GM18870 (cell line): ENCODE data around the gene ADIPOR2.
"Not testable (repeated sequence)": the region's sequence is repeated elsewhere in the genome, so short reads cannot be mapped to it uniquely, and the experiment has no call there.

Experiments used
- ATAC-seq: cut with Tn5 transposase; IDR thresholded peaks from one replicate; pipeline ENCODE4 v1.9.1; 2021; ENCODE audit warnings: moderate library complexity; ENCODE audit not compliant: unreplicated experiment

Gene ADIPOR2

DNA sequence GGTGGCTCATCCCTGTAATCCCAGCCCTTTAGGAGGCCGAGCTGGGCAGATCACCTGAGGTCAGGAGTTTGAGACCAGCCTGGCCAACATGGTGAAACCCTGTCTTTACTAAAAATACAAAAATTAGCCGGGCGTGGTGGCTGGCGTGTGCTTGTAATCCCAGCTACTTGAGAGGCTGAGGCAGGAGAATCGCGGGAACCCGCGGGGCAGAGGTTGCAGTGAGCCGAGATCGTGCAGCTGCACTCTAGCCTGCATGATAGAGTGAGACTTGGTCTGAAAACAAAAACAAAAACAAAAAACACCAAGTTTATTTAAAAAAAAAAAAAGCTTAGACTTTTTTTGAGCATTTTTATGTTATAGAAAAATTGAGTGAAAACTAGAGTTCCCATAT lies 40.8 kb downstream of the ADIPOR2 start:
- ATAC-seq = not testable (repeated sequence)

DNA sequence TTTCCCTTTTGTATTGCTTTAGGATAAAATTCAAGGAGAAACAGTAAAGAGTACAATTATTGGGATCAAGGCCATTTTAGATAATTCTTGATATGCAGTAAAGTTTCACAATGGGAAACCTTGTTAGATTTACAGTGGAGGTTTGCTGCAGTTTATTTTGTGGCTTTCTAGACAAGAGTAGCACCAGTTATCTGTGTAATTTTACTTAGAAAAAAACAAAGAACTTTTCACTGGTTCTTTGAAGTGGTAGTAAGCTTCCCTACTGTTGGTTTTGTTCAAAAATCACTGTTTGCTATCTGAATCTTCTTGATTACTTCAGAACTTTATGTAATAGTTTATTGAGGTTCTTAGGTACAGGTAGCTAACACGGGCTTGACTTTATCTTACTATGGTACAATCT lies 42.0 kb downstream of the ADIPOR2 start:
- no peak for ATAC-seq

DNA sequence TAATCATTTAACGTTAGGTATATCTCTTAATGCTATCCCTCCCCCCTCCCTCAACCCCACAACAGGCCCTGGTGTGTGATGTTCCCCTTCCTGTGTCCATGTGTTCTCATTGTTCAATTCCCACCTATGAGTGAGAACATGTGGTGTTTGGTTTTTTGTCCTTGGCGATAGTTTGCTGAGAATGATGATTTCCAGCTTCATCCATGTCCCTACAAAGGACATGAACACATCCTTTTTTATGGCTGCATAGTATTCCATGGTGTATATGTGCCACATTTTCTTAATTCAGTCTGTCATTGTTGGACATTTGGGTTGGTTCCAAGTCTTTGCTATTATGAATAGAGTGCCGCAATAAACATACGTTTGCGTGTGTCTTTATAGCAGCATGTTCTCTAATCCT lies 42.8 kb downstream of the ADIPOR2 start:
- not testable (repeated sequence) for ATAC-seq

DNA sequence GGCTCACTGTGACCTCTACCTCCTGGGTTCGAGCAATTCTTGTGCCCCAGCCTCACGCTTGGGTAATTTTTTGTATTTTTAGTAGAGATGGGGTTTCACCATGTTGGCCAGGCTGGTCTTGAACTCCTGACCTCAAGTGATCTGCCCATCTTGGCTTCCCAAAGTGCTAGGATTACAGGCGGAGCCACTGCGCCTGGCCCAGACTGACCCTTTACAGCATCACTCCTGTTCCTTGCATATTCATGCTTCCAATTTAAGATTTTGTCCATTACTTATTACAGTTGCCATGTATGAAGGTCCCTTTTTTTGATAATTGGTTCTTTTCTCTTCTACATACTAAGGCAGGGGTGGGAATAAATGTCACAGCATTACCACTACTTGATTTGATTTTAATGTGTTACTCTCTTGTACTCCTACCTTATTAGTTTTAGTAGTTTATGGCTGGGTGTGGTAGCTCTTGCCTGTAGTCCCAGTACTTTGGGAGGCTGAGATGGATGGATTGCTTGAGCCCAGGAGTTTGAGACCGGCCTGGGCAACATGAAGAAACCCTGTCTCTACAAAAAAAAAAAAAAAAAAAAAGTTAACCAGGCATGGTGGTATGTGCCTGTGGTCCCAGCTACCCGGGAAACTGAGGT lies 46.9 kb downstream of the ADIPOR2 start:
- no peak for ATAC-seq

DNA sequence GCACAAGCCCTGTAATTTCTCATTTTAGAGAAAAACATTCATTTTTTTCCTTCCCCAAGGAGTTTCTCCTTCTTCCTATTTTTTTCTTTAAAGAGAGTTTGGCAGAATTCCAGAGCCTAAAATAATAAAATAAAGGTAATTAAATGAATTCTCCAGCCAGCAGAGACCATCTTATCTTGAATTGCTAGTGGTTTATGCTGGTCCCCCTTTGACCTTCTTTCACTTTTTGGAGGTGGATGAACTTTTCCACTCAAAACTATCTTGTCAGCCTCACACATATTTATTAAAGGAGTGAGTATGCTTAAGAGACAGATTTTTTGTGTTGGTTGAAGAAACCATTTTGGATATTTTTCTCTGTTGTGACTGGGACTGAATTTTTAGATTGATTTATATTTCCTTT lies 47.6 kb downstream of the ADIPOR2 start:
- no peak for ATAC-seq

DNA sequence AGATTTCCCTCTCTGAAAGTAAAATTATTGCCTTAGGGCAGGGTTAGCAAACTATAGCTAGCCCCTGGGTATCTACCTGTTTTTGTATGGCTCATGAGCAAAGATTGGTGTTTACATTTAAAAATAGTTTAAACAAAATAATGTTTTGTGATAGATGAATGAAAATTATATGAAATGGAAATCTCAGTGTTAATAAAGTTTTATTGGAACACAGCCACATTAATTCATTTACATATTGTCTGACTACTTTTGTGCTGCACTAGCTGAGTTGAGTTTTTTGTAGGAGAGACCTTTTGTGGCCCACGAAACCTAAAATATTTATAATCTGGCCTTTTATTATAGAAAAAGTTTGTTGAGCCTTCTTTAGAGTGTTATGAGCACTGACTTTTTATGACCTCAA lies 48.5 kb downstream of the ADIPOR2 start:
- no peak for ATAC-seq

DNA sequence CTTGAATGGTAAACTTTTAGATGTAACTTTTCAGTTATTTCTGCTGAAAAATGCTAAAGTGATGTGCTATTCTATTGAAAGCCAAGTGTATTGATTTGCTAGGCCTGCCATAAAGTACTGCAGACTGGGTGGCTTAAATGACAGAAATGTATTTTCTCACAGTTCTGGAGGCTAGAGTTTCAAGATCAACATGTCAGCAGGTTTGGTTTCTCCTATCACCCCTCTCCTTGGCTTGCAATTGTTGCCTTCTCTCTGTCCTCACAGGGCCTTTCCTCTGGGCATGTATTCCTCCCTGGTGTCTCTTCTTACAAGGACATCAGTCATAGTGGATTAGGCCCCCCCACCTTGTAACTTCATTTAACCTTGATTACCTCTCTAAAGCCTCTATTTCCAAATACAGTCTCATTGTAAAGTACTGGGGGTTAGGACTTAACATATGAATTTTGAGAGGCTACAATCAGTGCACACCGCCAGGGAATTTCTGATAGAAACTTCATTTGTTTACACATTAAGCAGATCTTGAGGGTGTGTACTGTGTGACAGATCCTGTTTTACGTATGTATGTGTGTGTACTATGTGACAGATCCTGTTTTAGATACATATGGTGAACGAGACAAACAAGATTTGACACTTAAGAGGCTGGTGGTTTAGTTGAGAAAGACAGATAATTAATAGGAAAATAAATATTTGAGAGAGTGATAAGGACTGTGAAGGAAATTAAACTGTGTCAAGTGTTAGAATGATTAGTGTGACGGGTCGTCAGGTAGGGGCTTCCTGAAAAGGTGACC lies 49.5 kb downstream of the ADIPOR2 start:
- ATAC-seq = no peak

DNA sequence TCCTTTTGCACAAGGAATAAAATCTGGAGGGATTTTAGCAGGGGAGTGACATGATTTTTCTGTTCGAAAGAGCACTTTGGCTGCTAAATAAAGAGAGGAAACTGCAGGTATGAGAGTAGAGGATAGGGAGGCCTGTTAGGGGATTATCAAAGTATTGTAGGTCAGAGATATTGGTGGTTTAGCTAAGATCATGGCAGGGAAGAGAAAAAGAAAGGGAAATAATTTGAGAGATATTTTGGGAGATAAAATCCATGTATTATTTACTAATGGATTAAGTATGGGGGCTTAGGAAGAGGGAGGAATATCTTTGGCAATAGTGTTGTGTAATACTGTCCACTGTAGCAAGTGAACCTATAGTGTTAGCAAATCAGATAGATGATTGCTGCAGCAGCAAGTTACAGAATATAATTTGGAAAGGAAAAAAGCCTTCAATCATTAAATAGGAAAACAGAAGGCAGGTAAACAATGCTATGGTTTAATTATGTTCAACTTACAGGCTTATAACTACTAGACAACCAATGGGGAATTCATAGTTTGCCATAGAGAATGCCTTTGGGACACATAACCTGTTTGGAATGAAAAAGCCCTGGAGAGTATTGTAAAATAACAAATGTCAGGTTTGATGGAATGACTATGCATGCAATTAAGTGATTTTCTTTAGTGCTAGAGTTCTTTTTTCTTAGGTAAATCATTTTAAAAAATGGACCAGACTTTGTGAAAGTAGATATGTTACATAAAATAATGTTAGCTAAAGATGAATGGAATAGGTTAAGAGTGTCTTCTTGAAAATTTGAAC lies 50.5 kb downstream of the ADIPOR2 start:
- ATAC-seq = no peak

DNA sequence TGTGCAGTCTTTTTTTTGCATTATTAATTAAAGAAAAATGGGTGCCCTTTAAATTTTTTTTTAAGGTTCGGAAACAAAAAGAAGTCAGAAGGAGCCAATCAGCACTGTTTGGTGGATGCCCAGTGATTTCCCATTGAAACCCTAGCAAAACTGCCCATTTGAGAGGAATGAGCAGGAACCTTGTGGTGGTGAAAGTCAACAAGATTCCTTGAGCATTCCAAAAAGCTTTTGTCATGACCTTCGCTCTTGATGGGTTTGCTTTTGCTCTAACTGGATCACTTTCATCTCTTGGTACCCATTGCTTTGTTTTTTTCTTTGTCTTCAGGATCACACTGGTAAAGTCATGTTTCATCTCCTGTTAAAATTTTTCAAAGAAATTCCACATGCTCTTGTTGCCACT lies 54.1 kb downstream of the ADIPOR2 start:
- no peak for ATAC-seq

DNA sequence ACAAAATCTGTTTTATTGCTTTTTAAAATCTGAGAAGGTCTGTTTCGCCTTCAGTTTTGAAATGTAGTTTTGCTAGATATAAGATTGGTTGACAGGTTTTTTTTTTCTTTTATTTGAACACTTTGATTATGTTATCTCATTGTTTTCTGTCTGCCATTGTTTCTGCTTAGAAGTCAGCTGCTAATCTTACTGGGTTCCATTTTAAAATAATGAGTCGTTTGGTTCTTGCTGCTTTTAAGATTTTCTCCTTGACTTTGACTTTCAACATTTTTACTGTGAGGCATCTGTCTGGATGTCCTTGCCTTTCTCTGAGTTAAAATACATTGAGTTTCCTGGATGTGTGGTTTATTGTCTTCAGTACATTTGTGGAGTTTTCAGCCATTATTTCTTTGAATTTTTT lies 56.7 kb downstream of the ADIPOR2 start:
- ATAC-seq = no peak

DNA sequence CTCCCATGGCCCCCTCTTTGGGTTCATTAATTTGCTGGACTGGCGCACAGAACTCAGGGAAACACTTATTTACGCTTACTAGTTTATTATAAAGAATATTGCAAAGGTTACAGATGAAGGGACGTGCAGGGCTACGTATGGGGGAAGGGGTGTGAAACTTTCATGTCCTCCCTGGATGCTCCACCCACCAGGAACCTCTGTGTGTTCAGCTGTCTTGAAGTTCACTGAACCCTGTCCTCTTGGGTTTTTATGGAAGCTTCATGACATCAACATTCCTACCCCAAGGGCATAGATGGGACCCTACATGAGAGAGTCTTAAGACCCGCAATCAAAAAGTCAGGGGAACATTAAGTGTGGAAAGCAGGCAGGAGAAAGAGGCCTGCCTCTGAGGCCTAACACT lies 58.1 kb downstream of the ADIPOR2 start:
- no peak for ATAC-seq

DNA sequence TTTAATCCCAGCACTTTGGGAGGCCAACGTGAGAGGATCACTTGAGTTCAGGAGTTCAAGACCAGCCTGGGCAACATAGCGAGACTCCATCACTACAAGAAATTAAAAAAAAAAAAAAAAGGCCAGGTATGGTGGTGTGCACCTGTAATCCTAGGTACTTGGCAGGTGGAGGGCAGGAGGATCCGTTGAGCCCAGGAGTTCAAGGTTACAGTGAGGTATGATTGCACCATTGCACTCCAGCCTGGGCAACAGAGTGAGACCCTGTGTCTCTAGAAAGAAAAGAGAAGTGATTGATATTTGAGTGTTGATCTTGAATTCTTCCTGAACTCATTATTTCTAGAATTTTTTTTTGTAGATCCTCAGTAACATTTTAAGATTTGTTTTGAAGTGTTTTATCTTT lies 59.4 kb downstream of the ADIPOR2 start:
- no peak for ATAC-seq

DNA sequence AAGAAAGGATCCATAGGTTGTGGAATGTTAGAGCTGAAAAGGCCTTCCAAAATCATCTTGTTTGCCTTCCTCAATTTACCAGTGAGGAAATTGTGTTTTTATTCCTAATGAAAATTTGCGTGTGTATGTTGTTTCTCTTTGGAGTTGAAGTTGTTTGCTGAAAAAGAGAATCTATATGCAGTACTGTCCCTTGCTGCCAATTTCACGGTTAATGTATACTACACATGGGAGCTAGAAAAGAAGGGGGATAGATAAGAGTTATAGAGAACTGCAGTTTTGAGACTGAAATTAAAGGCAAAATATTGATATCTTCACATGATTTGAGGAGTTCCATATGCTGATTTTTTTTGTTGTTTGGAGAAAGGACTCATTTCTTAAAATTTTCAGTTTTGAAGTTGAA lies 67.5 kb downstream of the ADIPOR2 start:
- no peak for ATAC-seq

DNA sequence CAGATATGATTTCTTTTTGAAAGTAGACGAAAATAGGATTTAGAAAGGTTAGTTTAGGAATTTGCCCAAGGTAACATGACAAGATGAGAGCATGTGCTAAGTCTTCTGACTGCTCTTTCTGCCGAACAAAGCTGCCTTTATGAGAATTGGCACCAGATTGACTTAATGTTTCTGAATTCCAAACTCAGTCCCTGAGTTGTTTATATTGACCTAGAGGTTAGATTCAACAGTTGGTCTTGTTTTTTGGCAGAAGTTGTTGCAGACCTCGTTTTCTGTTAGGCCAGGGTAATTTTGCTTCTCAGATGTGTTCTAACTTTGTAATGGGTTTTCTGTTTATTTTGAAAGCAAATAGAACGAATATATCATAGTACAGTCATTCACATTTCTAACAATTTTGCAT lies 68.0 kb downstream of the ADIPOR2 start:
- ATAC-seq = no peak

DNA sequence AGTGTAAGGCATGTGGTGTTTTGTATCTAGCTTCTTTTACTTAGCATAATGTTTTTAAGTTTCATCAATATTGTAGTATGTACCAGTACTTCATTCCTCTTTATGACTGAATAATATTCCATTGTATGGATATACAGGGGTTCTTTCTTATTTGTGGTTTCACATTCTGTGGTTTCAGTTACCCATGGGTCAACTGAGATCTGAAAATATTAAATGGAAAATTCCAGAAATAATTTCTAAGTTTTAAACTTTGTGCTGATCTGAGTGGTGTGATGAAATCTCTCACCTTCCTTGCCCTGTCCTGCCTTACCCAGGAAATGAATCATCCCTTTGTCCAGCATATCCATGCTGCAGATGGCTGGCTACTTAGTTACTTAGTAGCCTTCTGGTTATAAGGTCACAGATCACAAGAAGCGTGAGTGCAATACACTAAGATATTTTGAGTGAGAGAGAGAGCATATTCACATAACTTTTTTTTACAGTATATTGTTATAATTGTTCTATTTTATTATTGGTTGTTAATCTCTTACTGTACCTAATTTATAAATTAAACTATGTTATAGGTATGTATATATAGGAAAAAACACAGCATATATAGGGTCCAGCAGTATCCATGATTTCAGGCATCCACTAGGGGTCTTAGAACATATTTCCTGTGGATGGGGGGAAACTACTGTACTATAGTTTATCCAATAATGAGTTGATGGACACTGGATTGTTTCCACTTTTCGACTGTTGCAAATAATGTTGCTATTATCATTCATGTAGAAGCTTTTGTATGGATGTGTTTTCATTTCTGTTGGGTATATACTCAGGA lies 69.9 kb downstream of the ADIPOR2 start:
- no peak for ATAC-seq

DNA sequence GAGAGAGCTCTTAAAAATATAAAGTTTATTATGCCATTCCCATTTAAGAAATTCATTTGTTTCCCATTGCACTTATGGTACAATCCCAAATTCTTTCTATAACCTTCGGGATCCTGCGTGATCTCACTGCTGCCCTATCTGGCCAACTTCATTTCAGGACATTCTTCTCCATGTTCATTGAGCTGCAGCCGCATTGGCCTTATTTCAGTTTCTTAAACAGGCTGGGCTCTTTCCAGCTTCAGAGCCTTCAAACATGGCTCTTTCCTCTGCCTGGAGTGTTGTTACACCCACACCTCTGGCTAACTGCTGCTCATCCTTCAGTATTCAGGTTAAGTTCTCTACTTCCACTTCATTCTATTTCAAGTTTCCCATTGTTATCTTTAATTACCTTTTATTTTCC lies 71.0 kb downstream of the ADIPOR2 start:
- no peak for ATAC-seq

DNA sequence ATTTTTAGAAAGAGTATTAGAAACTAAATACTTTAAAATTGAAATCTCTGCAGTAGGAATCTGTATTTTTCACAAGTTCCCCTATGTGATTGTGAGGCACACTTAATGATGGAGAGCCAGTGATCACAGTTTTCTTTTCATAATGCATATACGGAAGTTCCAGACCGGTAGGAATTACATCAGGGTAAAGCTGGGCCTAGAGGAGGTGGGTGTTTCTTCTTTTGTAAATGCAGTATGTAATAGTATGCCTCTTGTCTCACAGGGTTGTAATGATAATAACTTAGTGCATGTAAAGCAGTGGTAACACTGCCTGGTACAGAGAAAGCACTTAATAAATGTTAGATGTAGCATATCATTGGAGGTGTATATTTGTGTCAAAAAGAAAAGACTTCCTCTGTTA lies 72.3 kb downstream of the ADIPOR2 start:
- no peak for ATAC-seq

DNA sequence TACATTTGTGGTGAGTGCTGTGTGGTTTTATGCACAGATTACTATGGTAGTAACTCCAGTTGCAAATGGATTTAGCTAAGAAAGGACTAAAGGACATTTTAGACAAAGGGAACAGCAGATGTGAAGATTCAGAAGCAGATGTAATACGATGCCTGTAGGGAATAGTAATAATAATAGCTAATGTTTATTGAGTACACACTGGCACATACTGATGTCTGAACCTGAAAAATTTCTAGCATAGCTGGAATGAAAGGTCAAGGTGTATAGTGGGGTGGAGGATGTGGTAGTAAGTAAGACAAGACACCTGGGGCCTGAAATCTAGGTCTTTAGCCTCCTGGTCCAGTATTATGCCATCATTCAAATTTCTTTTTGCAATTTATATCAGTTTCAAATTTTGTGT lies 75.2 kb downstream of the ADIPOR2 start:
- no peak for ATAC-seq

DNA sequence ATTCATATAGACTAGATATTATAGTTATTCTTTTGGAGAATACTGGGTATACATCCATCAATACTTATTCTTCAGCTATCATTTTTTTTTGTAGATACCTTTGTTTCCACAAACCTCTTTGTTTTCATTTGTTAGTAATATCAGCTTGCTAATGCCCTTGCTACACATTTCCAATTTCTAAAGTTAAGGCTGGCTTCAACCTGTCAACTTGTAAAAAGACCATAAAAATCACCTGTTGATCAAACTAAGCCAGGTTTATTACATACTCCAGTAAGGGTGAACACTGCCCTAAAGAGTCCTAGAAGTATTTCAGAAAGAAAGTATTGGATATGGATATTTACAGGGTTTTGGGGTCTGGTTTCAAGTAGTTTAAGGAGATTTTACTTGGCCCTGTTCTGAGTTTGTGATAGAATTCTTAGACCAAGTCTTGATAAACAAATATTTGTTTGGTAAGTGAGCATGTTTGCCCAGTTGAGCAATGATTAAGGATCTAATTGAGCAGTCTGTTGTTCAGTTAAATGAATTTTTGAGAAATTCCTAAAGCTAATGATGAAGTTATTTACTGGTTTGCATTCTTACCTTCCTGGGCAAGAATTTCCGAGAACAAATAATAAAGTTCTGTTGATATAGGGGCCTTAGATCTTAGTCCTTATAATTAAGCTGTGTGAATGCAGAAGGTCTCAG lies 76.7 kb downstream of the ADIPOR2 start:
- no peak for ATAC-seq

DNA sequence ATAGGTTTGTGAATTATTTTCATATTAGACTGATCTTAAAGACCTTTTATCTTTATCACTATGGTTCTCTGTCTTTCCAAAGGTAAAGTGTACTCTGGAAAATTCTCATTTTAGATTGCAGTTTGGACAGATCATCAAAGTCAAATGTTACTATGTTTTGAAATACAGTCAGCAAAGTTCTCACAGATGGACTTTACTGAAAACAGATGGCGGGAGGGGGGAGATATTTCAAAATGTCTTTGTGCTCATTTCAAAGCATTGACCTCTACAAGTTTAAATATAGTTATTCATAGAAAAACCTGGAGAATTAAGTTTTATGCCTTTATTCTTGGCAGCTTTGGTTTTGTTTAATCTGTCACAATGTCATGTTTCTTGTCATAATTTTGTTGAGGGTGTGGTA lies 77.7 kb downstream of the ADIPOR2 start:
- ATAC-seq = no peak
